ENCODE results near the gene PRR5.

DNA sequence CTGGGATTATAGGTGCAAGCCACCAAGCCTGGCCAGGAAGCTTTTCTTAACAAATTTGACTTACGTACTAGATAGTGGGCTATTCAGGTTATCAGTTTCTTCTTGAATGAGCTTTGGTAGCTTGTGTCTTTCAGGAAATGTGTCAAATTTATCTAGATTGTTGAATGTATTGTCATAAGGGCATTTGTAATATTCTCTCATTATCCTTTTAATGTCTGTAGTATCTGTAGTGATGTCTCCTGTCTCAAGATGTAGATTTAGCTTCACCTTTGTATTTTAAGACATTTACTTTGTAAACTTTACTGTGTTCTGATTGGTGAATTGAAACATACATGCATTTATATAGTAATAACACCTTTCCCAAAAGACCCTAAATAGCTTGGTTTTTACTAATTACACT is 71.1 kb downstream of the PRR5 start:
- TF ChIP-seq, protein P1, sequence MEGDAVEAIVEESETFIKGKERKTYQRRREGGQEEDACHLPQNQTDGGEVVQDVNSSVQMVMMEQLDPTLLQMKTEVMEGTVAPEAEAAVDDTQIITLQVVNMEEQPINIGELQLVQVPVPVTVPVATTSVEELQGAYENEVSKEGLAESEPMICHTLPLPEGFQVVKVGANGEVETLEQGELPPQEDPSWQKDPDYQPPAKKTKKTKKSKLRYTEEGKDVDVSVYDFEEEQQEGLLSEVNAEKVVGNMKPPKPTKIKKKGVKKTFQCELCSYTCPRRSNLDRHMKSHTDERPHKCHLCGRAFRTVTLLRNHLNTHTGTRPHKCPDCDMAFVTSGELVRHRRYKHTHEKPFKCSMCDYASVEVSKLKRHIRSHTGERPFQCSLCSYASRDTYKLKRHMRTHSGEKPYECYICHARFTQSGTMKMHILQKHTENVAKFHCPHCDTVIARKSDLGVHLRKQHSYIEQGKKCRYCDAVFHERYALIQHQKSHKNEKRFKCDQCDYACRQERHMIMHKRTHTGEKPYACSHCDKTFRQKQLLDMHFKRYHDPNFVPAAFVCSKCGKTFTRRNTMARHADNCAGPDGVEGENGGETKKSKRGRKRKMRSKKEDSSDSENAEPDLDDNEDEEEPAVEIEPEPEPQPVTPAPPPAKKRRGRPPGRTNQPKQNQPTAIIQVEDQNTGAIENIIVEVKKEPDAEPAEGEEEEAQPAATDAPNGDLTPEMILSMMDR (conservative IDR thresholded peaks at IDR 0.05; ENCODE audit: low read depth in 2 of 2) = no peak
- no peak for TF ChIP-seq EZH2 (IDR thresholded peaks at IDR 0.05; ENCODE audit: low read depth, unreplicated experiment)

Data from GM23338 (cell line).